DND-41 (cell line): ENCODE measurements around the gene RAPH1.

Experiments used
- ATAC-seq: fragments of 200-7000 bp; cut with Tn5 transposase; 3 replicates; pipeline ENCODE4 v1.9.1; 2021; ENCODE audit warnings: low read depth; ENCODE audit not compliant: insufficient read depth
- DNase-seq: peaks from one replicate; pipeline ENCODE4 v3.0.0-alpha.2; 2020
- H2AFZ ChIP-seq: 2 replicates; pipeline ENCODE4 v1.6.0; 2012; ENCODE audit warnings: low read depth, low read length
- H3K27ac ChIP-seq: 2 replicates; pipeline ENCODE4 v1.5.1; 2012; ENCODE audit warnings: low read length, inconsistent platforms
- H3K27me3 ChIP-seq: fragments of 200-600 bp; sonication (generic); 2 replicates; pipeline ENCODE4 v1.6.0; 2012; ENCODE audit warnings: low read length, mild to moderate bottlenecking, inconsistent platforms; ENCODE audit not compliant: insufficient read depth, poor library complexity
- H3K36me3 ChIP-seq: 2 replicates; pipeline ENCODE4 v1.5.1; 2012; ENCODE audit warnings: low read length, inconsistent platforms; ENCODE audit not compliant: insufficient read depth
- H3K4me1 ChIP-seq: 2 replicates; pipeline ENCODE4 v1.5.1; 2012; ENCODE audit warnings: mild to moderate bottlenecking, low read length; ENCODE audit not compliant: insufficient read depth
- H3K4me2 ChIP-seq: 2 replicates; pipeline ENCODE4 v1.6.0; 2012; ENCODE audit warnings: mild to moderate bottlenecking, moderate library complexity, low read length, inconsistent platforms; ENCODE audit not compliant: insufficient read depth
- H3K4me3 ChIP-seq, 2 experiments: fragments of 200-600 bp in 1 of 2; shearing (Covaris generic) in 1 of 2; 2 replicates each; pipeline ENCODE4 v1.5.1; 2012 to 2016; ENCODE audit warnings: inconsistent platforms in 2 of 2, low read length in 2 of 2, mild to moderate bottlenecking in 2 of 2, low read depth in 1 of 2, moderate library complexity in 1 of 2
- H3K79me2 ChIP-seq: 2 replicates; pipeline ENCODE4 v1.6.0; 2012; ENCODE audit warnings: low read length, inconsistent platforms; ENCODE audit not compliant: insufficient read depth
- H3K9ac ChIP-seq: 2 replicates; pipeline ENCODE4 v1.6.0; 2012; ENCODE audit warnings: low read depth, mild to moderate bottlenecking, inconsistent platforms, low read length, moderate library complexity
- H3K9me3 ChIP-seq: 2 replicates; pipeline ENCODE4 v1.5.1; 2012; ENCODE audit warnings: low read length, moderate library complexity, mild to moderate bottlenecking, inconsistent platforms; ENCODE audit not compliant: insufficient read depth, severe bottlenecking
- H4K20me1 ChIP-seq: 2 replicates; pipeline ENCODE4 v1.6.0; 2012; ENCODE audit warnings: low read length; ENCODE audit not compliant: insufficient read depth
- EZH2 ChIP-seq: IDR thresholded peaks from 3 replicates; pipeline ENCODE4 v1.6.1; 2012; ENCODE audit warnings: borderline replicate concordance, low read depth, mild to moderate bottlenecking, moderate library complexity, low read length, inconsistent platforms; ENCODE audit not compliant: severe bottlenecking
- TF ChIP-seq, protein P1 (sequence below): IDR thresholded peaks from 2 replicates; pipeline ENCODE4 v1.5.1; 2012; ENCODE audit warnings: borderline replicate concordance, low read length, moderate library complexity, mild to moderate bottlenecking; ENCODE audit not compliant: poor library complexity, severe bottlenecking; ENCODE audit errors: extremely low read depth

Gene RAPH1

DNA sequence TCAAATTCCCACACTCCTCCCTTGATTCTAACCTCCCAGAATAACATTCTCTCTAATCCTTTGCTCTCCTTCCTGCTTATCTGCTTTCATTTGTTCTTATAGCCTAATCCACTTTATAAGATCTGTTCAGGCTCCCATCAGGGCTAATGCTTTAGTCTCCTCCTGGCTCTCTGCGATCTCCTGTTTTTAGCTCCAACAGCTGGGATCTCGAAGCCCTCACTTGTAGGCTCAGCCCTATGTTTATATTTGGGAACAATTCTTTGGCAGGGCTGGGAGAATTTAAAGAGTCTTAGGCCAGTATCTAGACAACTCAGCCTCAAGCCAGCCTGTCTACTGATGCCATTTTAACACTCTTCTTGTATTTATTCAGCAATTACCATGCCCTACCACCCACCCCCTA, 27.2 kb upstream of the RAPH1 start:
- Histone ChIP-seq H3K9ac (no peak overlapping the region), H3K36me3 (no peaks in the 10 kb centered on the region), H3K4me2 (no peak overlapping the region), H2AFZ (no peak overlapping the region), H3K4me3 (no peak overlapping the region), H3K79me2 (no peaks in the 10 kb centered on the region), H3K9me3 (no peaks in the 10 kb centered on the region), H3K27ac (no peak overlapping the region), H3K4me1 (no peaks in the 10 kb centered on the region), H4K20me1 (no peaks in the 10 kb centered on the region), H3K27me3 (no peaks in the 10 kb centered on the region)
- no peak for TF ChIP-seq EZH2
- TF ChIP-seq, protein P1, sequence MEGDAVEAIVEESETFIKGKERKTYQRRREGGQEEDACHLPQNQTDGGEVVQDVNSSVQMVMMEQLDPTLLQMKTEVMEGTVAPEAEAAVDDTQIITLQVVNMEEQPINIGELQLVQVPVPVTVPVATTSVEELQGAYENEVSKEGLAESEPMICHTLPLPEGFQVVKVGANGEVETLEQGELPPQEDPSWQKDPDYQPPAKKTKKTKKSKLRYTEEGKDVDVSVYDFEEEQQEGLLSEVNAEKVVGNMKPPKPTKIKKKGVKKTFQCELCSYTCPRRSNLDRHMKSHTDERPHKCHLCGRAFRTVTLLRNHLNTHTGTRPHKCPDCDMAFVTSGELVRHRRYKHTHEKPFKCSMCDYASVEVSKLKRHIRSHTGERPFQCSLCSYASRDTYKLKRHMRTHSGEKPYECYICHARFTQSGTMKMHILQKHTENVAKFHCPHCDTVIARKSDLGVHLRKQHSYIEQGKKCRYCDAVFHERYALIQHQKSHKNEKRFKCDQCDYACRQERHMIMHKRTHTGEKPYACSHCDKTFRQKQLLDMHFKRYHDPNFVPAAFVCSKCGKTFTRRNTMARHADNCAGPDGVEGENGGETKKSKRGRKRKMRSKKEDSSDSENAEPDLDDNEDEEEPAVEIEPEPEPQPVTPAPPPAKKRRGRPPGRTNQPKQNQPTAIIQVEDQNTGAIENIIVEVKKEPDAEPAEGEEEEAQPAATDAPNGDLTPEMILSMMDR: no peak
- DNase-seq (no peak), ATAC-seq (no peak)

DNA sequence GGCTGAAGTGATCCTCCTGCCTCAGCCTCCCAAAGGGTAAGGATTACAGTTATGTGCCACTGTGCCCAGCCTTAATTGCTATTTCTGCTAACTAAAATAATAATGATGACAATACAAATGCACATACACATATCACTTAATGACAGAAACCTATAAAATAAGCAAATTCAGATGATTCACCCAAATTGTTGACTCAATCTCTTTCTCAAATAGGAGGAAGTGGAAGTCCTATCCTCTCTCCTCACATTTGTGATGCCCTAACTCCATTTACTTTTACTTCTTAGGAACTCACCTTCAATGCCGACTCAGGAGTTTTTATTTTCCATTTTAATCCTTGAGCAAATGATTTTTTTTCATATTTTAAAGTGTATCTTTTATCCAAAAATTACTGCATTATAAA, 24.5 kb upstream of the RAPH1 start:
- DNase-seq: no peak
- H3K9me3 ChIP-seq: no peaks in the 10 kb centered on the region

DNA sequence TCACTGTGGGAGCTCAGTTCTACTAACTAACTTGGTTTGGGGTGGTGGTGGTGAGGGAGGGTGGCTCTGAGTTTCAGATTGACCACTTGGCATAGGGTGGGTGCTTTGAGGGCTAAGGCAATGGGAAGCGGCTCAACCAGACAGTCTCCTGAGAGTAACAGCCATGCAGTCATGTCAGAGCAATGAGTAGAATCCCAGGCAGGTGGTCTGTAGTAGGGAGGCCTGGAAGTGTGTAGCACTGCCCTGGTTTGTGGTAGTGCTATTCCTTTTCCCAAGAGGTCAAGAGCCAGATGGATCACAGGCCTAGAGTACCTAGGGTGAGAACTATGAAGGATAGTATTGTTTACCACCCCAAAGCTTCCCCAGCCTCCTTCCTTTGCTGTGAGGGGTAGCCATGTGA, 18.7 kb upstream of the RAPH1 start:
- TF ChIP-seq, protein P1: no peak
- TF ChIP-seq EZH2: no peak
- H3K27me3 ChIP-seq: no peaks in the 10 kb centered on the region
- no peaks in the 10 kb centered on the region for H3K9me3 ChIP-seq
- no peaks in the 10 kb centered on the region for H3K79me2 ChIP-seq
- H3K27ac ChIP-seq: no peak overlapping the region
- H3K9ac ChIP-seq: no peak overlapping the region
- no peaks in the 10 kb centered on the region for H3K4me1 ChIP-seq
- H4K20me1 ChIP-seq: no peaks in the 10 kb centered on the region
- no peaks in the 10 kb centered on the region for H3K36me3 ChIP-seq
- H3K4me2 ChIP-seq: no peak overlapping the region
- no peak overlapping the region for H3K4me3 ChIP-seq
- DNase-seq: no peak
- H2AFZ ChIP-seq: no peak overlapping the region
- no peak for ATAC-seq

More for the DNA sequence above, 24.5 kb upstream of the RAPH1 start:
- Histone ChIP-seq H3K36me3 (no peaks in the 10 kb centered on the region), H3K79me2 (no peaks in the 10 kb centered on the region), H3K4me2 (no peak overlapping the region), H3K4me3 (no peak overlapping the region), H3K27me3 (no peaks in the 10 kb centered on the region), H2AFZ (no peak overlapping the region), H3K27ac (no peak overlapping the region), H4K20me1 (no peaks in the 10 kb centered on the region), H3K9ac (no peak overlapping the region), H3K4me1 (no peaks in the 10 kb centered on the region)
- ATAC-seq: no peak
- TF ChIP-seq, protein P1: no peak
- TF ChIP-seq EZH2: no peak

DNA sequence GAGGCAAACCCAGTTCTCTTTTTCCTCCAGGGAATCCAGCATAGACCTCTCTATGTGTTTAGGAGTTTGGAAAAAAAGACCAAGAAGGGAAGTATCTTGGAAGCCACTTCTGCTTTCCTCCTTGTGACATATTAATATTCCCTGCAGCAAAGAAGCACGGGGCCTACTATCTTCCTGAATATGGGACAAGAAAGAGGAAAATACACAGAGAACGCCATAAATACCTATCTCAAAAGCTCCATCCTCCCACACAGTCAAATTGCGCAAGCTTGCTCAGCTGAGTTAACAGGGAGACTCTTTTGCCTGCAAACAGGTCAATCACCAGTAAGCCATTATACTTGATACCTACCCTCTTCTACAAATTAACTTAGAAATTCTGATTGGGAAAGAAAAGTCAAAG, 16.7 kb upstream of the RAPH1 start:
- no peak for ATAC-seq
- no peak for DNase-seq

More for the DNA sequence above, 16.7 kb upstream of the RAPH1 start:
- Histone ChIP-seq H3K4me3 (no peak overlapping the region), H3K9me3 (no peaks in the 10 kb centered on the region), H3K27me3 (no peaks in the 10 kb centered on the region), H3K79me2 (no peaks in the 10 kb centered on the region), H3K9ac (no peak overlapping the region), H4K20me1 (no peaks in the 10 kb centered on the region), H3K4me1 (no peaks in the 10 kb centered on the region), H3K27ac (no peak overlapping the region), H2AFZ (no peak overlapping the region), H3K4me2 (no peak overlapping the region), H3K36me3 (no peaks in the 10 kb centered on the region)
- TF ChIP-seq, protein P1: no peak
- no peak for TF ChIP-seq EZH2
